Lung (tissue), 12 donors: ENCODE results near the gene PIGH. TPM values are rescaled to one million over a fixed set of nuclear protein-coding genes. Genes with fewer than 3 reads are reported as not detected.

Source experiments
- ATAC-seq: fragments of 200-7000 bp; cut with Tn5 transposase; one replicate; pipeline ENCODE4 v1.9.1; 2020; ENCODE audit warnings: moderate number of reproducible peaks; ENCODE audit not compliant: insufficient read depth, low FRiP score
- DNase-seq, 3 donors: peaks; one replicate each; pipeline ENCODE4 v3.0.0-alpha.2; 2013 to 2017
- H3K27ac ChIP-seq, 2 donors: one replicate each; pipeline ENCODE4 v1.5.1; 2013; ENCODE audit warnings: mild to moderate bottlenecking in 2 of 2, moderate library complexity in 2 of 2, control low read depth in 1 of 2, inconsistent platforms in 1 of 2, low read depth in 1 of 2, low read length in 1 of 2
- H3K27me3 ChIP-seq, 3 donors: one replicate each; pipeline ENCODE4 v1.5.1; 2013; ENCODE audit warnings: low read length in 2 of 3; ENCODE audit not compliant: control insufficient read depth in 3 of 3, insufficient read depth in 3 of 3
- H3K36me3 ChIP-seq, 4 donors: one replicate each; pipeline ENCODE4 v1.5.1; 2013; ENCODE audit warnings: low read length in 4 of 4, mild to moderate bottlenecking in 1 of 4, moderate library complexity in 1 of 4; ENCODE audit not compliant: control insufficient read depth in 4 of 4, insufficient read depth in 4 of 4
- H3K4me1 ChIP-seq, 5 donors: one replicate each; pipeline ENCODE4 v1.5.1; 2013; ENCODE audit warnings: low read length in 5 of 5, mild to moderate bottlenecking in 2 of 5, moderate library complexity in 1 of 5; ENCODE audit not compliant: control insufficient read depth in 5 of 5, insufficient read depth in 5 of 5
- H3K4me3 ChIP-seq: one replicate; pipeline ENCODE4 v1.5.1; 2013; ENCODE audit warnings: mild to moderate bottlenecking, control low read depth, moderate library complexity
- H3K9ac ChIP-seq, 2 donors: one replicate each; pipeline ENCODE4 v1.5.1; 2013; ENCODE audit warnings: low read length in 2 of 2, control low read depth in 1 of 2; ENCODE audit not compliant: insufficient read depth in 1 of 2
- H3K9me3 ChIP-seq, 4 donors: one replicate each; pipeline ENCODE4 v1.5.1; 2013; ENCODE audit warnings: low read length in 3 of 4, mild to moderate bottlenecking in 1 of 4, moderate library complexity in 1 of 4; ENCODE audit not compliant: control insufficient read depth in 4 of 4, insufficient read depth in 3 of 4
- WGBS, 2 donors: extraction: QIAGEN DNeasy Blood & Tissue Kit; methylation state at CpG; one replicate each; pipeline ENCODE4 v1.1.7; 2013; 5-methylcytosine and 5-hydroxymethylcytosine counted together
- polyA plus RNA-seq, 2 donors: library from polyadenylated mRNA; stranded (reverse); fragments of 200-250 nt; gene quantifications; one replicate each; pipeline ENCODE4 v1.2.1, GENCODE V29; 2013
- total RNA-seq, 2 donors: library from RNA; depleted of rRNA in 1 of 2; stranded (reverse); fragments of >200 nt in 1 of 2; gene quantifications; one replicate each; pipeline ENCODE4 v1.2.1, GENCODE V29; 2014 to 2021
- TF ChIP-seq, protein P1 (sequence below): IDR thresholded peaks from 2 replicates; pipeline ENCODE4 v1.5.1; 2012; ENCODE audit warnings: mild to moderate bottlenecking; ENCODE audit errors: control extremely low read depth, extremely low read depth
- donor health status: control.
- donor health status: control.
- donor health status: Bipolar disorder and iron deficiency.
- donor health status: healthy.
- donor health status: DM: yes; HTN: yes; CAD: no.

Gene PIGH
- total and polyA plus RNA-seq, 4 donors: 20.6 to 29.5 (median 22.1) TPM

DNA sequence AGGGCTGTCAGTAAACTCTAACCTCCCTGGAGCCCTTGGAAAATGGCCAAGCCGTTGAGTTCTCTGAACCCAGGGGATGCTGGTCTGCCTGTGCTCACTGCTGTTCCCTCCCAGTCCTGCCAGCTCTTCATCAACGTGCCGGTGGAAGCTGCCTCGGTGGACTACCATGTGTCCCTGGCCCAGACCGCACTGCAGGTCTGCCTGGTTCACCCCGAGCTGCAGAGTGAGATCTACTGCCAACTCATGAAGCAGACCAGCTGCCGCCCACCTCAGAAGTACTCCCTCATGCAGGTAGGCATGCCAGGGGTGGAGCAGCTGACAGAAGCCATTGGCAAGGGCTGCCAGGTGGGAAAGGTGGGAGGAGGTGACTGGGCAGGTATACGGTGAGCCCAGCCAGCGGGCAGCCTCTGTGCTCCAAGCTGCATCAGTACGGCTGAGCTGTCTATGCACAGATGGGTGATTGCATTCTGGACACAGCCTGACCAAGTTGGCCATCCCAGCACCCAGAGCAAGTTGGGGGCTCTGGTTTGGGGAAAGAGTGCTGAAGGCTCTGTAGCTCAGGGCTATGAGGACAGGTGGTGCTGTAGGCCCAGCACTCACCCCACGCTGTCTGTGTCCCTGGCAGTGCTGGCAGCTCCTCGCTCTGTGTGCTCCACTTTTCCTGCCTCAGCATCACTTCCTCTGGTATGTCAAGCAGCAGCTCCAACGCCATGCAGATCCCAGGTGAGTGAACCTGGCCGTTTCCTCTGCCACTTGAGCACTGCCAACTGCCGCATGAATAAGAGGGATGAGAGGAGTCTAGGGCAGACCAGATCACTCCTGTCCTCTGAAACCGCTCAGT is 21.9 kb downstream of the PIGH start:
- 87 to 93% methylated on average over 16 of the region's 16 CpGs for WGBS, 2 donors
- TF ChIP-seq, protein P1, sequence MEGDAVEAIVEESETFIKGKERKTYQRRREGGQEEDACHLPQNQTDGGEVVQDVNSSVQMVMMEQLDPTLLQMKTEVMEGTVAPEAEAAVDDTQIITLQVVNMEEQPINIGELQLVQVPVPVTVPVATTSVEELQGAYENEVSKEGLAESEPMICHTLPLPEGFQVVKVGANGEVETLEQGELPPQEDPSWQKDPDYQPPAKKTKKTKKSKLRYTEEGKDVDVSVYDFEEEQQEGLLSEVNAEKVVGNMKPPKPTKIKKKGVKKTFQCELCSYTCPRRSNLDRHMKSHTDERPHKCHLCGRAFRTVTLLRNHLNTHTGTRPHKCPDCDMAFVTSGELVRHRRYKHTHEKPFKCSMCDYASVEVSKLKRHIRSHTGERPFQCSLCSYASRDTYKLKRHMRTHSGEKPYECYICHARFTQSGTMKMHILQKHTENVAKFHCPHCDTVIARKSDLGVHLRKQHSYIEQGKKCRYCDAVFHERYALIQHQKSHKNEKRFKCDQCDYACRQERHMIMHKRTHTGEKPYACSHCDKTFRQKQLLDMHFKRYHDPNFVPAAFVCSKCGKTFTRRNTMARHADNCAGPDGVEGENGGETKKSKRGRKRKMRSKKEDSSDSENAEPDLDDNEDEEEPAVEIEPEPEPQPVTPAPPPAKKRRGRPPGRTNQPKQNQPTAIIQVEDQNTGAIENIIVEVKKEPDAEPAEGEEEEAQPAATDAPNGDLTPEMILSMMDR: no peak
- no peak for ATAC-seq

DNA sequence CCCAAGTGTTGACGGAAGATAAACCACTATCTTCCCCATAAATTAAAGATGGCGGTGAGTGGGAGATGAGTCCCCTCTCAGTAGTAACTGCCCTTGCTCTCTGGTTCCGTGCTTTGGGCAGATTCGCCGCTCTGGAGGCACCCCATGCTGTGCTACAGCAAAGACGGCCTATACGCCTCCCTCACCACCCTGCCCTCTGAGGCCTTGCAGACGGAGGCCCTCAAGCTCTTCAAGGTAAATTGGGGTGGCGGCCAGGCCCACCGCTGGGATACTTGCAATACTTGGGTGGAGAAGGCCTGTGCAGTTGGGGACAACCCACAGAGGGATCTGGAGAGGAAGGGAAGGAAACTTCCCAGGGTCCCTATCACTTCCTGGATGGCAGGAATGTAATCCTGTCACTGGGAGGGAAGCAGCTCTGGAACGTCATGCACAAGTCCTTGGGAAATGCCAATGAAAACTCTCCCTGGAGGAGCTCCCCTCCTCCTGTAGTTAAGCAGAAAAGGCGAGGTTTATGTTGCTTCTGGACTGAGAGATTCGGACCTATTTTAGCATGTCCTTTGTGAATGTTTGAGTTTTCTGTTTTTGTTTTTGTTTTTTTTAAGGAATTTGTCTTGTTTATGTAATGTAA is 22.8 kb downstream of the PIGH start:
- ATAC-seq (no peak), DNase-seq (peak in 1 of 3 donors; percentile 27)
- Histone ChIP-seq H3K27me3 (no peaks in the 10 kb centered on the region), H3K36me3 (peaks cover 0 to 1% (median 0%) of the 10 kb centered on the region in 4 donors), H3K4me3 (no peak overlapping the region), H3K9me3 (no peaks in the 10 kb centered on the region), H3K27ac (no peak overlapping the region), H3K4me1 (no peaks in the 10 kb centered on the region), H3K9ac (no peak overlapping the region)
- 82 to 83% methylated on average over 13 of the region's 13 CpGs for WGBS, 2 donors
- TF ChIP-seq, protein P1: no peak

More for the DNA sequence above, 21.9 kb downstream of the PIGH start:
- peak in 1 of 3 donors; percentile 16 for DNase-seq
- H3K9ac ChIP-seq: no peak overlapping the region
- H3K4me1 ChIP-seq: no peaks in the 10 kb centered on the region
- H3K27ac ChIP-seq: no peak overlapping the region
- no peaks in the 10 kb centered on the region for H3K27me3 ChIP-seq
- H3K36me3 ChIP-seq: peaks cover 0 to 1% (median 0%) of the 10 kb centered on the region in 4 donors
- no peak overlapping the region for H3K4me3 ChIP-seq
- H3K9me3 ChIP-seq: no peaks in the 10 kb centered on the region

DNA sequence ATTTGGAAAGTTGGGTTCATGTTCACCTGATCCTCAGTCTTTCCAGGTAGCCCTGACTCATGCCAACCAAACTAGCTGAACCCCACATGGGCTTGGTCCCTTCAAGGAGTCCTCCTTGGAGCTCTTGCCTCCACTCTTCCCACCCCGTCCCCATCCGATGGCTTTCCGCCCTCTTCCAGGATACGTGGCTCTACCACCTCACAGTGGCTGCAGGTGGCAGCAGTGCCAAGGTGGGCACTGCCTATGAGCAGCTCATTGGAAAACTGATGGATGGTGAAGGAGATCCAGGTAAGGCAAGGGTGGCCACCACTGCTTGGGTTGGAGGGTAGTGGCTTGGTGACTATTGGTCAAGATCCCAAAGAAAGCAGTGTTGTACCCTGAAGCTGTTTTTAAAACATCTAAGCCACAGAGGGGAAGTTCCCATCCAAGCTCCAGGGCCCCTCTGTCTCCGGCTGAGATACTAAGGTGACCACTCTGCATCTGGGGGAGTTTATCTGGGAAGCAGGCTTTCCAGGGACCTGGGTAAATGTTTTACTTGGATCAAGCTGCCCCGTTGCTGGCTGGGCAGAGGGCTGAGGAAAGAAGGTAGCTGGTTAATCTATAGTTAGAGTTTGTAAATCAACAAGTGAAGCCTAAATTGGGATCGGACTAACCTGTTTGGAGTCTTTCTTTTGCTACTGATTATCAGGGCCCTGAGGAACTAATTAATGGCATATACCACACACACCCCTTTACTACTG is 23.7 kb downstream of the PIGH start:
- H3K4me3 ChIP-seq: no peak overlapping the region
- ATAC-seq (no peak), DNase-seq (no peak)
- H3K9me3 ChIP-seq: no peaks in the 10 kb centered on the region
- TF ChIP-seq, protein P1: no peak
- H3K36me3 ChIP-seq: peaks cover 0 to 1% (median 0%) of the 10 kb centered on the region in 4 donors
- H3K27ac ChIP-seq: no peak overlapping the region
- 93 to 95% methylated on average over 7 of the region's 7 CpGs for WGBS, 2 donors
- no peaks in the 10 kb centered on the region for H3K27me3 ChIP-seq
- no peaks in the 10 kb centered on the region for H3K4me1 ChIP-seq
- H3K9ac ChIP-seq: no peak overlapping the region
